Hepatocyte (in vitro differentiated cells): ENCODE results near the gene PEMT. TPM values are rescaled to one million over a fixed set of nuclear protein-coding genes. Genes with fewer than 3 reads are reported as not detected.
A peak's percentile ranks its signal among the peaks of the same experiment; 100 is the strongest.
"Not testable (repeated sequence)": the region's sequence is repeated elsewhere in the genome, so short reads cannot be mapped to it uniquely, and the experiment has no call there.

ENCODE experiments used
- DNase-seq: peaks from one replicate; pipeline ENCODE4 v3.0.0-alpha.2; 2016; ENCODE audit warnings: low spot score
- H2AFZ ChIP-seq: fragments of 200-600 bp; sonication (generic); 2 replicates; pipeline ENCODE4 v1.6.0; 2016; ENCODE audit warnings: antibody characterized with exemption, mild to moderate bottlenecking
- H3K27ac ChIP-seq: fragments of 200-600 bp; sonication (generic); 2 replicates; pipeline ENCODE4 v1.5.1; 2016; ENCODE audit warnings: mild to moderate bottlenecking
- H3K27me3 ChIP-seq: fragments of 200-600 bp; sonication (generic); 2 replicates; pipeline ENCODE4 v1.6.1; 2016
- H3K36me3 ChIP-seq: fragments of 200-600 bp; sonication (generic); replicated peaks from 2 replicates; pipeline ENCODE4 v1.5.1; 2016; ENCODE audit warnings: low read depth; ENCODE audit not compliant: insufficient read depth
- H3K4me1 ChIP-seq: fragments of 200-600 bp; sonication (generic); 2 replicates; pipeline ENCODE4 v1.5.1; 2016; ENCODE audit warnings: mild to moderate bottlenecking, moderate library complexity; ENCODE audit not compliant: insufficient read depth
- H3K4me2 ChIP-seq: fragments of 200-600 bp; sonication (generic); 2 replicates; pipeline ENCODE4 v1.6.0; 2016
- H3K4me3 ChIP-seq: fragments of 200-600 bp; sonication (generic); 2 replicates; pipeline ENCODE4 v1.5.1; 2016; ENCODE audit warnings: mild to moderate bottlenecking
- H3K79me2 ChIP-seq: fragments of 200-600 bp; sonication (generic); 2 replicates; pipeline ENCODE4 v1.6.0; 2017; ENCODE audit warnings: mild to moderate bottlenecking
- H3K9me2 ChIP-seq: fragments of 200-600 bp; sonication (generic); replicated peaks from 2 replicates; pipeline ENCODE4 v1.6.0; 2017; ENCODE audit warnings: mild to moderate bottlenecking; ENCODE audit not compliant: insufficient read depth
- H3K9me3 ChIP-seq: fragments of 200-600 bp; sonication (generic); 2 replicates; pipeline ENCODE4 v1.5.1; 2016; ENCODE audit warnings: low read depth, mild to moderate bottlenecking
- H4K20me1 ChIP-seq: fragments of 200-600 bp; sonication (generic); 2 replicates; pipeline ENCODE4 v1.6.0; 2016; ENCODE audit warnings: mild to moderate bottlenecking; ENCODE audit not compliant: insufficient read depth, poor library complexity, severe bottlenecking
- EZH2 ChIP-seq: fragments of 200-600 bp; sonication (generic); IDR thresholded peaks from 2 replicates; pipeline ENCODE4 v1.6.1; 2016; ENCODE audit warnings: antibody characterized with exemption, mild to moderate bottlenecking, borderline replicate concordance
- EZH2phosphoT487 ChIP-seq: fragments of 200-600 bp; sonication (generic); IDR thresholded peaks from one replicate; pipeline ENCODE4 v1.6.1; 2018; ENCODE audit warnings: antibody characterized with exemption, mild to moderate bottlenecking, low read depth, moderate library complexity; ENCODE audit not compliant: unreplicated experiment, severe bottlenecking
- WGBS: methylation state at CpG from one replicate; pipeline ENCODE4 v1.1.6; 2016; ENCODE audit warnings: low lambda C conversion rate; ENCODE audit errors: missing lambda C conversion rate; 5-methylcytosine and 5-hydroxymethylcytosine counted together
- polyA plus RNA-seq: library from polyadenylated mRNA; unstranded; fragments of >200 nt; fragmentation: Nextera tagmentation; extraction: Ambion mirVana; gene quantifications from 2 replicates; pipeline ENCODE4 v1.2.1, GENCODE V29; 2016
- total RNA-seq: library from RNA; depleted of rRNA; stranded (reverse); fragments of >200 nt; gene quantifications from 2 replicates; pipeline ENCODE4 v1.2.3, GENCODE V29; 2014
- TF ChIP-seq, protein P1 (sequence below): fragments of 200-600 bp; sonication (generic); IDR thresholded peaks from 2 replicates; pipeline ENCODE4 v1.5.1; 2016; ENCODE audit warnings: antibody characterized with exemption, mild to moderate bottlenecking; ENCODE audit not compliant: poor library complexity

Gene PEMT
- total and polyA plus RNA-seq, 2 experiments from 2014 or later = 50.1 to 70.4 TPM

DNA sequence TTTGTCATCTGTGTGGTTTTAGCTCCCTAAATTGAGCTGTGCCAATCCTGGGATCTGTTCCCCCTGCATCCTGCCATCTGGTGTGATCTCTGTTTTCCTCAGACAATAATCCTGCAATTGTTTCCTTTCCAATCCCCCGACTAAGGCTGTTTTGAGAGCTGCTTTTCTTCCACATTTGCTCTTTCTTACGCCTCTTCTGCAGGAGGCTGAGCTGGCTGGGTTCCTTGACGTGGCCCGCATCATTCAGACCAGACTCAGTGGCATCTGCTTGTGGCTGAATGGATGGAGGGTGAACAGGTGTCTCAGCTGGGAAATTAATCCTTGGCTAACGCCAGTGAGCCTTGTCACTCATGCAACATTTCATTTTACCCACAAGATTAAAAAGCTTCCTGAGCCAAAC is 124.5 kb downstream of the PEMT start:
- no peaks in the 10 kb centered on the region for H3K9me3 ChIP-seq
- H3K4me1 ChIP-seq = no peaks in the 10 kb centered on the region
- H3K4me2 ChIP-seq = no peak overlapping the region
- H3K27me3 ChIP-seq = peaks cover 6% of the 10 kb centered on the region
- no peaks in the 10 kb centered on the region for H4K20me1 ChIP-seq
- no peak overlapping the region for H3K4me3 ChIP-seq
- no peaks in the 10 kb centered on the region for H3K9me2 ChIP-seq
- no peaks in the 10 kb centered on the region for H3K79me2 ChIP-seq
- H3K27ac ChIP-seq = peak overlapping the region; percentile 39
- no peak overlapping the region for H2AFZ ChIP-seq
- 78% methylated on average over 5 of the region's 5 CpGs for WGBS
- no peaks in the 10 kb centered on the region for H3K36me3 ChIP-seq
- TF ChIP-seq EZH2 = no peak
- TF ChIP-seq, protein P1, sequence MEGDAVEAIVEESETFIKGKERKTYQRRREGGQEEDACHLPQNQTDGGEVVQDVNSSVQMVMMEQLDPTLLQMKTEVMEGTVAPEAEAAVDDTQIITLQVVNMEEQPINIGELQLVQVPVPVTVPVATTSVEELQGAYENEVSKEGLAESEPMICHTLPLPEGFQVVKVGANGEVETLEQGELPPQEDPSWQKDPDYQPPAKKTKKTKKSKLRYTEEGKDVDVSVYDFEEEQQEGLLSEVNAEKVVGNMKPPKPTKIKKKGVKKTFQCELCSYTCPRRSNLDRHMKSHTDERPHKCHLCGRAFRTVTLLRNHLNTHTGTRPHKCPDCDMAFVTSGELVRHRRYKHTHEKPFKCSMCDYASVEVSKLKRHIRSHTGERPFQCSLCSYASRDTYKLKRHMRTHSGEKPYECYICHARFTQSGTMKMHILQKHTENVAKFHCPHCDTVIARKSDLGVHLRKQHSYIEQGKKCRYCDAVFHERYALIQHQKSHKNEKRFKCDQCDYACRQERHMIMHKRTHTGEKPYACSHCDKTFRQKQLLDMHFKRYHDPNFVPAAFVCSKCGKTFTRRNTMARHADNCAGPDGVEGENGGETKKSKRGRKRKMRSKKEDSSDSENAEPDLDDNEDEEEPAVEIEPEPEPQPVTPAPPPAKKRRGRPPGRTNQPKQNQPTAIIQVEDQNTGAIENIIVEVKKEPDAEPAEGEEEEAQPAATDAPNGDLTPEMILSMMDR = no peak
- no peak for TF ChIP-seq EZH2phosphoT487
- DNase-seq = no peak

DNA sequence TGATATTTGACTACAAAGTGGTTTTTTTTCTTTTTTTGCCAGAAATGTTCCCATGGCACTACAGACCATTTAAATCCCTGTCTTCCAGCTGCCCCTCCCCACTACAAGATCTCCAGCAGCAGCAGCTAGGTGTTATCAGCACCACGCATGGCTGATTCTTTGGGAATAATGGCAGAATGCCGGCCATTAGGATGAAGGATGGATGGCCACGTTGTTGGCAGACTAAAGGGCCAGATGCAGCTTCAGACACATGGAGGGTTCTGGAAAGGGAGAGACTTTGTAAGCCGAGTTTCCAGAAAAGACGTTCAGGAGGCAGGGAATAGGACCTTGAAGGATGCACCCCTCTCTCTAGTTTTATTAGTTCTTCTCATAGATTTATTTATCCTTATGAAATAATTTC is 125.0 kb downstream of the PEMT start:
- no peak for TF ChIP-seq EZH2phosphoT487
- no peak for TF ChIP-seq EZH2
- TF ChIP-seq, protein P1 = no peak
- WGBS = 74% methylated on average over 5 of the region's 5 CpGs

GRCh38 chr17:17465878-17466277 is 125.6 kb downstream of the PEMT start:
- WGBS = 47% methylated on average over 1 of the region's 1 CpG
- H3K4me3 ChIP-seq, H3K9me2 ChIP-seq: not testable (repeated sequence)

More for the DNA sequence above, 125.0 kb downstream of the PEMT start:
- Histone ChIP-seq H3K4me2 (no peak overlapping the region), H3K9me2 (no peaks in the 10 kb centered on the region), H3K36me3 (no peaks in the 10 kb centered on the region), H3K4me3 (no peak overlapping the region), H3K79me2 (no peaks in the 10 kb centered on the region), H3K27me3 (peaks cover 6% of the 10 kb centered on the region), H3K4me1 (no peaks in the 10 kb centered on the region), H3K9me3 (no peaks in the 10 kb centered on the region), H3K27ac (no peak overlapping the region), H2AFZ (no peak overlapping the region), H4K20me1 (no peaks in the 10 kb centered on the region)
- no peak for DNase-seq

DNA sequence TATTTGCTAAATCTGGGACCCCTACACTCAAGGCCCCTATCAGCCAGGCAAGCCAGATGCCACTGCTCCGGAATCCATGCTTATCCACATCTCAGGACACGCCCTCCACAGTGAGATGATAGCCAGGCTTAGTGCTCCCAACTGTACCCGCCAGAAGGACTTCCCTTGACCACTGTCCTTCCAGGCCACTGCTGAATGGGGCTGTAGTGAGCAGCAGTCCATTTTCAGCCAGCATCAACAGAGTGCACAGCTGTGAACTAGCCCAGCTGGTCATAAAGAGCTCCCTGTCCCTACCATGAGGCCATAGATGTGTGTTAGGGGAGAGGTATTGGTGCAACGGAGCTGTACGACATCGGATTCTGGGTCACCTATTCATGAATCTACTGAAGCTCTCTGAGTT is 127.7 kb downstream of the PEMT start:
- TF ChIP-seq EZH2phosphoT487 (no peak), EZH2 (no peak)
- TF ChIP-seq, protein P1 = no peak
- H3K9me3 ChIP-seq = no peaks in the 10 kb centered on the region
- no peaks in the 10 kb centered on the region for H3K79me2 ChIP-seq
- no peak overlapping the region for H3K4me3 ChIP-seq
- DNase-seq = no peak
- no peaks in the 10 kb centered on the region for H3K27me3 ChIP-seq
- H4K20me1 ChIP-seq = no peaks in the 10 kb centered on the region
- no peaks in the 10 kb centered on the region for H3K4me1 ChIP-seq
- no peak overlapping the region for H3K4me2 ChIP-seq
- 88% methylated on average over 6 of the region's 6 CpGs for WGBS
- no peak overlapping the region for H3K27ac ChIP-seq
- no peaks in the 10 kb centered on the region for H3K9me2 ChIP-seq
- no peaks in the 10 kb centered on the region for H3K36me3 ChIP-seq
- H2AFZ ChIP-seq = no peak overlapping the region

More at GRCh38 chr17:17465878-17466277, 125.6 kb downstream of the PEMT start:
- H3K4me2 ChIP-seq, H2AFZ ChIP-seq, H3K4me1 ChIP-seq, H4K20me1 ChIP-seq, H3K79me2 ChIP-seq, DNase-seq, H3K27me3 ChIP-seq, H3K9me3 ChIP-seq, H3K27ac ChIP-seq, H3K36me3 ChIP-seq: not testable (repeated sequence)
